Measurements from ENCODE around the gene EDEM3.

Gene EDEM3

GRCh38 chr1:184643661-184644060 is 111.0 kb downstream of the EDEM3 start:
- FAIRE-seq = no peak
- DNase-seq (ENCODE audit: insufficient read length, low spot score) = no peak

GRCh38 chr1:184641894-184642293 is 112.8 kb downstream of the EDEM3 start:
- no peak for DNase-seq (ENCODE audit: insufficient read length, low spot score)
- no peak for FAIRE-seq

- FAIRE-seq (no peak), DNase-seq (ENCODE audit: insufficient read length, low spot score) (no peak)
These were observed 114.2 kb downstream of the EDEM3 start for GRCh38 chr1:184640505-184640904.
